Mesendoderm (in vitro differentiated cells): Measurements from ENCODE around the gene TSPAN31.

Source experiments
- DNase-seq: peaks from one replicate; pipeline ENCODE4 v3.0.0; 2013
- H2AK5ac ChIP-seq: 2 replicates; pipeline ENCODE4 v1.6.1; 2013; ENCODE audit warnings: low read length, inconsistent platforms
- H2BK120ac ChIP-seq: 2 replicates; pipeline ENCODE4 v1.6.1; 2013; ENCODE audit warnings: low read depth, mild to moderate bottlenecking, low read length, moderate library complexity, mixed read lengths
- H2BK15ac ChIP-seq: replicated peaks from 2 replicates; pipeline ENCODE4 v1.6.1; 2013; ENCODE audit warnings: low read depth, mild to moderate bottlenecking, moderate library complexity
- H2BK5ac ChIP-seq: 2 replicates; pipeline ENCODE4 v1.6.1; 2013; ENCODE audit warnings: low read length, inconsistent platforms
- H3K18ac ChIP-seq: 2 replicates; pipeline ENCODE4 v1.6.1; 2013; ENCODE audit warnings: mild to moderate bottlenecking, low read length, mixed read lengths
- H3K23ac ChIP-seq: one replicate; pipeline ENCODE4 v1.6.1; 2013; ENCODE audit warnings: low read length
- H3K27ac ChIP-seq: 2 replicates; pipeline ENCODE4 v1.5.1; 2013; ENCODE audit warnings: low read depth, mild to moderate bottlenecking, inconsistent platforms, low read length, moderate library complexity
- H3K27me3 ChIP-seq: 2 replicates; pipeline ENCODE4 v1.6.1; 2013; ENCODE audit warnings: low read length, control low read depth, mild to moderate bottlenecking, inconsistent platforms; ENCODE audit not compliant: insufficient read depth, poor library complexity
- H3K36me3 ChIP-seq: 2 replicates; pipeline ENCODE4 v1.6.1; 2013; ENCODE audit warnings: low read length, inconsistent platforms; ENCODE audit not compliant: control insufficient read depth, insufficient read depth
- H3K4ac ChIP-seq: one replicate; pipeline ENCODE4 v1.6.1; 2013; ENCODE audit warnings: low read depth, mild to moderate bottlenecking, low read length, moderate library complexity
- H3K4me1 ChIP-seq: 2 replicates; pipeline ENCODE4 v1.6.1; 2013; ENCODE audit warnings: low read depth, low read length, inconsistent platforms; ENCODE audit not compliant: control insufficient read depth
- H3K4me2 ChIP-seq: 2 replicates; pipeline ENCODE4 v1.6.1; 2013; ENCODE audit warnings: low read length
- H3K4me3 ChIP-seq: 2 replicates; pipeline ENCODE4 v1.5.1; 2013; ENCODE audit warnings: mild to moderate bottlenecking, low read length
- H3K56ac ChIP-seq: one replicate; pipeline ENCODE4 v1.6.1; 2013; ENCODE audit warnings: low read length
- H3K79me1 ChIP-seq: 2 replicates; pipeline ENCODE4 v1.6.1; 2013; ENCODE audit warnings: low read length, inconsistent platforms
- H3K79me2 ChIP-seq: 2 replicates; pipeline ENCODE4 v1.6.1; 2013; ENCODE audit warnings: mild to moderate bottlenecking, low read length; ENCODE audit not compliant: control insufficient read depth, insufficient read depth
- H3K9ac ChIP-seq: 2 replicates; pipeline ENCODE4 v1.6.1; 2013; ENCODE audit warnings: low read length, inconsistent platforms
- H4K5ac ChIP-seq: one replicate; pipeline ENCODE4 v1.6.1; 2013; ENCODE audit warnings: low read length
- H4K8ac ChIP-seq: one replicate; pipeline ENCODE4 v1.6.1; 2013; ENCODE audit warnings: low read depth, mild to moderate bottlenecking, control low read depth, low read length, moderate library complexity
- WGBS: extraction: QIAGEN DNeasy Blood & Tissue Kit; methylation state at CpG from one replicate; pipeline ENCODE4 v1.1.7; 2013; ENCODE audit warnings: low lambda C conversion rate, missing lambda C conversion rate; ENCODE audit not compliant: insufficient coverage; ENCODE audit errors: extremely low coverage; 5-methylcytosine and 5-hydroxymethylcytosine counted together

The TSPAN31 gene

DNA sequence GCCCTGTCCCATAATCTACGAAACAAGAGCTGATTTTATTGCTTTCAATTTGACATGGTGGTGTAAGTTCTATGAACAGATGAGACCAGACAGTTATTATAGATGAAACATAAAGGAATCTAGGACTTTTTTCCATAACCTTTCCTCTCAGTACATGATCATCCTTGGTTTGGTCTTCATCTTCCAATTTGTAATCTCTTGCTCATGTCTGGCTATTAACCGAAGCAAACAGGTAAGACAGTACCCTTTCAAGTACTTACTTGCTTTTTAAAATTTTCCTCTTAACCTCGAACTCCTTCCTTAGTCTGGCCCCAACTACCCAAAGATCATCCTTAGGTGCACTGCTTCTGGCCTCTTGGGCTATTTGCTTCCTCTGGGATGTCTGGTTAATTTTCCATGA is 1.2 kb downstream of the TSPAN31 start:
- DNase-seq = no peak
- Histone ChIP-seq H3K4me2 (no peak overlapping the region), H4K5ac (no peak overlapping the region), H3K79me1 (peaks cover 8% of the 10 kb centered on the region), H3K56ac (no peak overlapping the region), H2BK120ac (no peak overlapping the region), H3K23ac (no peak overlapping the region), H2BK5ac (no peak overlapping the region), H2BK15ac (no peak overlapping the region), H3K79me2 (peaks cover 8% of the 10 kb centered on the region), H3K27ac (no peak overlapping the region), H3K4me1 (peaks cover 4% of the 10 kb centered on the region), H3K4me3 (no peak overlapping the region), H2AK5ac (no peak overlapping the region), H3K18ac (no peak overlapping the region), H3K9ac (no peak overlapping the region), H3K27me3 (no peaks in the 10 kb centered on the region), H3K36me3 (peaks cover 5% of the 10 kb centered on the region), H3K4ac (no peak overlapping the region), H4K8ac (no peak overlapping the region)
- no CpG with 5 or more reads among the region's 3 CpGs for WGBS

DNA sequence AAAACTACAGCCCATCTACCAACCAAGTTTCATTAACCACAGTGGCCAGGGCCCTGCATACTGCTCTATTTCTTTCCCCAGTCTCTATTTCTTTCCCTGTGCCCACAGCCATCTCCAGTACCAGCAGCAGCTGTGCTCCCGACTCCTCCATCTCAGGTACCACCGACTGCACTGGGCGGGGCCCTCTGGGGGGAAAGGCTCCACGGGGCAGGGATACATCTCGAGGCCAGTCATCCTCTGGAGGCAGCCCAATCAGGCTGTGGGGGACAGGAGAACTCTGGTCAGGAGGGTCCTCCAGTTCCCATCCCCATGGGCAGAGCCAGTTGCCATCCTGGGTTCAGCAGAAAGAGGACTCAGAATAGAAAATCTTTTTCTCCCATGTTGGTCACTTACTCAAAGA is 4.2 kb downstream of the TSPAN31 start:
- Histone ChIP-seq H3K18ac (no peak overlapping the region), H4K8ac (no peak overlapping the region), H3K9ac (no peak overlapping the region), H2BK15ac (no peak overlapping the region), H3K4ac (no peak overlapping the region), H2BK5ac (no peak overlapping the region), H3K4me2 (no peak overlapping the region), H3K4me3 (no peak overlapping the region), H4K5ac (no peak overlapping the region), H3K79me1 (peaks cover 10% of the 10 kb centered on the region), H3K27me3 (peaks cover 3% of the 10 kb centered on the region), H2BK120ac (no peak overlapping the region), H3K56ac (no peak overlapping the region), H3K27ac (no peak overlapping the region), H3K4me1 (peaks cover 9% of the 10 kb centered on the region), H3K79me2 (peaks cover 18% of the 10 kb centered on the region), H2AK5ac (no peak overlapping the region), H3K36me3 (peaks cover 5% of the 10 kb centered on the region), H3K23ac (no peak overlapping the region)
- no peak for DNase-seq
- WGBS = no CpG with 5 or more reads among the region's 5 CpGs

DNA sequence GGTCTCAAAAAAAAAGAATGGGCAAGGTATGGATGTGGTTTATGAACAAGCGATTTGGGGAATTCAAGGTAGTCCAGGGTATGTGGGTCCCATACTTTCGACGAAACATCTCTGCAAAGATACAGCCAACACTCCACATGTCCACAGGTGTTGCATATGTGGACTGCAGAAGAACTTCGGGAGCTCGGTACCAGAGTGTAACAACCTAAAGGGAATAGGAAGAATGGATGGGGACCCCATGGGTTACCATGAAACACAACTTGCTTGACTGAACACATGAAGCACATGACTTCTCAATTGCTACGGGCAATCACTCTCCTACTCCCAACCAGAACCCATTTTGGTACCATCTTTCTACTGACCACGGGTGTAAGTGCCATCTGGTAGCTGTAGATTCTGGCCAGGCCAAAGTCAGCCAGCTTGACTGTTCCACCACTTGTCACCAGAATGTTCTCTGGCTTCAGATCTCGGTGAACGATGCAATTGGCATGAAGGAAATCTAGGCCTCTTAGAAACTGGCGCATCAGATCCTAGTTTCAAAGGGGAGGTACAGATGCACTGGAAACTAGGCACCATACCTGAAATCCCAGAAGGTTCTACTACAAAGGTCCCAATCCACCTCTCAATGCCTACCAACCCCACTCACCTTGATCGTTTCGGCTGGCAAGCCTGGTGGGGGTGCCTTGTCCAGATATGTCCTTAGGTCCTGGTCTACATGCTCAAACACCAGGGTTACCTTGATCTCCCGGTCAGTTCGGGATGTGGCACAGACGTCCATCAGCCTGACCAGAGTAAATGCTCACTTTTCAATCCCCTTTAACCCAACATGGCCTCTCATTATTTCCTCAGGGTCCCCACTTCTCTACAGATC is 6.0 kb downstream of the TSPAN31 start:
- Histone ChIP-seq H3K4me3 (peak overlapping the region; percentile 94), H3K4me1 (peaks cover 9% of the 10 kb centered on the region), H3K27ac (no peak overlapping the region), H3K4me2 (peak overlapping the region; percentile 90), H3K79me1 (peaks cover 10% of the 10 kb centered on the region), H2BK15ac (no peak overlapping the region), H3K23ac (no peak overlapping the region), H3K27me3 (peaks cover 8% of the 10 kb centered on the region), H4K8ac (no peak overlapping the region), H3K36me3 (peaks cover 5% of the 10 kb centered on the region), H2BK120ac (no peak overlapping the region), H3K9ac (peak overlapping the region; percentile 96), H2AK5ac (no peak overlapping the region), H2BK5ac (no peak overlapping the region), H3K18ac (no peak overlapping the region), H3K56ac (peak overlapping the region; percentile 90), H4K5ac (peak overlapping the region; percentile 12), H3K79me2 (peaks cover 18% of the 10 kb centered on the region), H3K4ac (no peak overlapping the region)
- no CpG with 5 or more reads among the region's 15 CpGs for WGBS
- no peak for DNase-seq

DNA sequence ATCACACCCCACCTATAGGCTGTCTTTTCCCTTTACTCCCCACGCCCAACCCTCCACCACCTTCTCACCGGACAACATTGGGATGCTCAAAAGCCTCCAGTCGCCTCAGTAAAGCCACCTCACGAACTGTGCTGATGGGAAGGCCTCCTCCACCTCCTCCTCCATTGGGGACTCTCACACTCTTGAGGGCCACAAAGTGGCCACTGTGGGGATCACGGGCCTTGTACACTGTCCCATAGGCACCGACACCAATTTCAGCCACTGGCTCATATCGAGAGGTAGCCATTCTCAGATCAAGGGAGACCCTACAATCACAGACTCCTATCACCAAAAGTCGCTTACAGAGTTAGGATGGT is 6.6 kb downstream of the TSPAN31 start:
- WGBS = no CpG with 5 or more reads among the region's 8 CpGs

DNA sequence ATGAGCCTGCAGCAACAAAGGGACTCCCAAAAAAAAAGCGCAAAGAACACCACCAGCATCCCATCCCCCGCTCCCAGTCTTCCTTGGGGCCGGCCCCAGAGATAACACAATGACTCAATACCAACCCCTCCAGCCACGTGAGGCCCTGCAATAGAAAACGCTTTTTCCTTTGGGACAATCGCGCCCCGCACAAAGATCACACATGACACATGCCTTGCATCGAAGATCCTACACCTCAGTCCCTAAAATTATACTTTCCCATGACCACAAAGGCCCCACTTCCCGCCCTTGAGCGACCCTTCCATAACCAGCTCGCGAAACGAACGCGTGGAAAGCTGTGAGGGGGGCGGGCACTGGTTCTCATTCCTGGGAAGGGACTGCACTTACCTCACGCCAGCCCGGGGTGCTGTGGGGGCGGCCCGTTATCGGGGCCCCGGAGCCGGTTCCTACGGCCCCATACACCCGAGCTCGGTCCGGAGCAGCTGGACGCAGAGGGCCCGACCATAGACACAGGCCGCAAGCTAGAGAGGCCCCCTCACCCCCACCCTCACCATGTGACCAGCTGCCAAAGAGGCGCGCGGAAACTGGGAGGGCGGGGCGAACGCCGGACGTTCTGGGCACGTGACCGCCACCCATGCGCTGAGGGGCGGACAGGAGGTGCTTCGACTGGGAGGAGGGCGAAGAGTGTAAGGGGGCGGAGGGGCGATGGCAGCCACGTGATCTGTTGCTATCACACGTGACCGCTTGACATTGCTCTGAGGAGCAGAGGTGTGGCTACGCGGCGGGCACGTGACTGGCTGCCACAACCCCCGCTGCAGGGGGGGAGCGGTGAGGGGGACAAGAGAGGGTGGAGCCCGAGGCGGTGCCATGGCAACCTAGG is 7.2 kb downstream of the TSPAN31 start, which contains the start of gene CDK4:
Gene CDK4, minus strand, starts transcription at position 523 of the 880 bp plus-strand sequence. CDS start 593 bp downstream, outside the sequence.
- Histone ChIP-seq H2BK5ac (peak within 1 kb of the TSS; percentile 37), H3K23ac (peak within 1 kb of the TSS; percentile 56)

More for the DNA sequence above, 6.6 kb downstream of the TSPAN31 start:
- Histone ChIP-seq H3K9ac (peak overlapping the region; percentile 96), H3K4me2 (peak overlapping the region; percentile 90), H3K4me3 (peak overlapping the region; percentile 94), H2BK5ac (no peak overlapping the region), H3K56ac (peak overlapping the region; percentile 90), H3K36me3 (peaks cover 5% of the 10 kb centered on the region), H3K4ac (peak overlapping the region; percentile 79), H3K18ac (peak overlapping the region; percentile 51), H3K4me1 (peaks cover 9% of the 10 kb centered on the region), H3K79me2 (peaks cover 18% of the 10 kb centered on the region), H2AK5ac (peak overlapping the region; percentile 53), H2BK15ac (no peak overlapping the region), H2BK120ac (no peak overlapping the region), H4K8ac (no peak overlapping the region), H3K27ac (no peak overlapping the region), H4K5ac (no peak overlapping the region), H3K23ac (no peak overlapping the region), H3K79me1 (peaks cover 10% of the 10 kb centered on the region), H3K27me3 (peaks cover 14% of the 10 kb centered on the region)
- no peak for DNase-seq

More for the DNA sequence above, 7.2 kb downstream of the TSPAN31 start, which contains the start of gene CDK4:
- peaks cover 9% of the 10 kb centered on the region for H3K4me1 ChIP-seq
- H3K27ac ChIP-seq = no peak within 1 kb of the TSS
- no CpG with 5 or more reads among the region's 58 CpGs for WGBS
- peak within 1 kb of the TSS; percentile 90 for H3K4me2 ChIP-seq
- peak within 1 kb of the TSS; percentile 90 for H3K56ac ChIP-seq
- peaks cover 18% of the 10 kb centered on the region for H3K79me2 ChIP-seq
- H4K8ac ChIP-seq = no peak within 1 kb of the TSS
- H2AK5ac ChIP-seq = peak within 1 kb of the TSS; percentile 53
- peak within 1 kb of the TSS; percentile 96 for H3K9ac ChIP-seq
- H4K5ac ChIP-seq = no peak within 1 kb of the TSS
- peak within 1 kb of the TSS; percentile 51 for H3K18ac ChIP-seq
- H3K4me3 ChIP-seq = peak within 1 kb of the TSS; percentile 94
- H2BK120ac ChIP-seq = no peak within 1 kb of the TSS
- peaks cover 10% of the 10 kb centered on the region for H3K79me1 ChIP-seq
- peak; percentile 100 for DNase-seq
- peak within 1 kb of the TSS; percentile 79 for H3K4ac ChIP-seq
- peaks cover 16% of the 10 kb centered on the region for H3K27me3 ChIP-seq
- H3K36me3 ChIP-seq = peaks cover 3% of the 10 kb centered on the region
- no peak within 1 kb of the TSS for H2BK15ac ChIP-seq
